ENCODE measurements around the gene FN3K.
A peak's percentile ranks its signal among the peaks of the same experiment; 100 is the strongest.
"Not testable (repeated sequence)": the region's sequence is repeated elsewhere in the genome, so short reads cannot be mapped to it uniquely, and the experiment has no call there.

The FN3K gene

GRCh38 chr17:82775001-82775823 is 39.8 kb downstream of the FN3K start:
- DNase-seq, result peak; percentile 43

- DNase-seq, result no peak
Measured at GRCh38 chr17:82776454-82776853, 41.0 kb downstream of the FN3K start.

DNA sequence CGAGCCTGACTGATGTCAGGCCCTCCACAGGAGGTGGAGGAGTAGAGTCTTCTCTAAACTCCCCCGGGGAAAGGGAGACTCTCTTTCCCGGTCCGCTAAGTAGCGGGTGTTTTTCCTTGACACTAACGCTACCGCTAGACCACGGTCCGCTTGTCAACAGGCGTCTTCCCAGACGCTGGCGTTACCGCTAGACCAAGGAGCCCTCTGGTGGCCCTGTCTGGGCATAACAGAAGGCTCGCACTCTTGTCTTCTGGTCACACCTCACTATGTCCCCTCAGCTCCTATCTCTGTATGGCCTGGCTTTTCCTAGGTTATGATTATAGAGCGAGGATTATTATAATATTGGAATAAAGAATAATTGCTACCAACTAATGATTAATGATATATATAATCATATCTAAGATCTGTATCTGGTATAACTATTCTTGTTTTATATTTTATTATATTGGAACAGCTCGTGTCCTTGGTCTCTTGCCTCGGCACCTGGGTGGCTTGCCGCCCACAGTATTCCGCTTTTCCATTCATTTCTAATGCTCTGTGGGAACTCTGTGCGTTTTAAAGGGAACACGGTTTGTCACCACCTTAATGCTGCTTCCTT is 42.5 kb downstream of the FN3K start:
- DNase-seq, result peak; percentile 19

DNA sequence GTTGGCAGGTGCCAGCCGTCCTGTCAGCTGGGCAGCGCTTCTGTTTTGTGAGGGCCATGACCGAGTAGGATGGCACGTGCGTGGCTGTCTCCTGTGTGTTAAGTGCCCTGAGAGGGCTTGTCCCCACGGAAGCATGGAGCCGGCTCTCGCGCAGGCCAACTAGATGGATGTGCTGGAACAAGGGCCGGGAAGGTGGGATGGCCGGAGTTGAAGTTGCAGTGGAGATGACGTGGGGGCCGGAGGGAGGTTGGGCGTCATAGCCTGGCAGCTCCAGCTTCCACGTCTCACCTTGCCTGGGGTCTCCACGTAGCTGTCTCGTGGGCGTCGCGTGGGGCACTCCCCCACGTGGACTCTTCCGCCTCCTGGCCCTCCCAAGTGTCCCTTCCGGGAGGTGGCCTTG is 44.1 kb downstream of the FN3K start:
- DNase-seq, result no peak

- no peak for DNase-seq
Measured at GRCh38 chr17:82780195-82780594, 44.8 kb downstream of the FN3K start.

- DNase-seq, result no peak
Measured at GRCh38 chr17:82780971-82781893, 45.8 kb downstream of the FN3K start.

- DNase-seq, result peak; percentile 83
Measured at GRCh38 chr17:82781894-82782274, 46.5 kb downstream of the FN3K start.

DNA sequence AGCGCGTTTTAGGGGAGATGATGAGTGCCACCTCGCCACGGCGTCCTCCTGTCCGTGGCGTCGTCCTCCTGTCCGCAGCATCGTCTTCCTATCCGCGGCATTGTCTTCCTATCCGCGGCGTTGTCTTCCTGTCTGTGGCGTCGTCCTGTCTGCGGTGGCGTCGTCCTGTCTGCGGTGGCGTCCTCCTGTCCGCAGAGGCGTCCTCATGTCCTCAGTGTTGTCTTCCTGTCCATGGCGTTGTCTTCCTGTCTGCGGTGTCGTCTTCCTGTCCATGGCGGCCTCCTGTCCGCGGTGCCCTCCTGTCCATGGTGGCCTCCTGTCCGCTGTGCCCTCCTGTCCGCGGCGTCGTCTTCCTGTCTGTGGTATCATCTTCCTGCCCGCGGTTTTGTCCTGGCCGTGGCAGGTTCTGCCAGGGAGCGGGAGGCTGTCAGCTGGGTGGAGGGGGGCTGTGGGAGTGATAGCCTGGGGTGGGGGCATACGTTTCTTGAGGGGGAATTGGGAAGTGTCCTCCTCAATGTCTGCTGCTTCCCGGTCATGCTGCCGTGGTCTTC is 47.3 kb downstream of the FN3K start:
- no peak for DNase-seq

DNA sequence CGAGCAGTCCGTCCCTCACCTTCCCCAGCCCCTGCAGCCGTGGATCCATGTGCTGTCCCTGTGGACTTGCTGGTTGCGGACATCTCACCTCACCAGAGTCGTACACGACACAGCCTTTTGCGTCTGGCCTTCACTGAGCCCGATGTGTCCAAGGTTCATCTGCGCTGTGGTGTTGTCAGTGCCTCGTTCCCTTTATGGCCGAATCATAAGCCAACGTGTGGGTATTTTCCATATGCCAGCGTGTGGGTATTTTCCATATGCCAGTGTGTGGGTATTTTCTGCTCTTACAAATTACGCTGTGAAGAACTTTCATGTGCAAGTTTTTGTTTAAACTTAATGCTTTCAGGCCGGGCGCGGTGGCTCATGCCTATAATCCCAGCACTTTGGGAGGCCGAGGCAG is 48.1 kb downstream of the FN3K start:
- no peak for DNase-seq

GRCh38 chr17:82785581-82785980 is 50.2 kb downstream of the FN3K start:
- DNase-seq, result not testable (repeated sequence)

DNA sequence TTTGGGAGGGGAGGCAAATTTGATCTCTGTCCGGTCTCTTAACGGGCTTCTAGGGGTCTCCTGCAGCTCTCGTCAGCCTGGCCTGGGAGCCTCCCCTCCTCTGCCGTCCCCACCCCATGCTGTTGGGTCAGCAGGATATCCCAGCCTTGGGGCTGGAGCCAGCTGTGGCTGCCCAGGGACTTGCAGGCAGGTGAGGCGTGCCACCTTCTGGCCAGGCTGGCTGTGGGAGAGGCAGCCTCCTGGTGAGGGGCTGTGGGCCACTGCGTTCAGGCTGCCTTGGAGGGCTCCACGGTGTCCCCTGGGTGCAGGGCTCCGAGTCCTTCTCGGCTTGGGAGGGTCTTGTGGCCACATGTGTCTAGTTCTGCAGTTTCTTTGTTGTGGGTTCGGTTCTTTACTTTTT is 51.0 kb downstream of the FN3K start:
- DNase-seq, result no peak

GRCh38 chr17:82787081-82787848 is 51.9 kb downstream of the FN3K start:
- no peak for DNase-seq

GRCh38 chr17:82788206-82789001 is 53.0 kb downstream of the FN3K start:
- no peak for DNase-seq

DNA sequence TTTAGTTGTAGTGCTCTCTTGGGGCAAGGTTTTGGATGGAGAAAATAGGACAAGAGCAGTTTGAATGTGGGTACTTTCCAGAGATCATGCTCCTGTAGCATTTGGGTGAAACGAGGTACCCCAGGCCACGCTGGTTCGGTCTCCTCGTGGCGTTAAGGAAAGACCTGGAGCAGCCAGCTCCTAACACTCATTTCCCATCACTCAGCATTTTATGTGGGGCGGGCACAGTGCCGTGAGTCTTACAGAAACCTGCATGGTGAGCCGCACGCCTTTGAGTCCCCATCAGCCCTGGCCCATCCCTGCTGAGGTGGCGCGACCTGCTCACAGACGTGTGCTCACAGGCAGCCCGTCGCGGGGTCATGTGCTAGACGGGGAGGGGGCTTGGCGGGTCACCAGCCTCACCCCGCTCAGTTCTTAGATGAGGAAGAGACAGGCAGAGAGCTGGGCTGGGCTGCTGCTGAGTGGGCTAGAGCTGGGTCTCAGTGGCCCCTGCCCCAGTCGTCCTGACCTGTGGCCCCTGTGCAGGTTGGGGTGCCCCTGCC is 53.7 kb downstream of the FN3K start:
- no peak for DNase-seq

GRCh38 chr17:82789806-82790205 is 54.4 kb downstream of the FN3K start:
- DNase-seq, result no peak

DNA sequence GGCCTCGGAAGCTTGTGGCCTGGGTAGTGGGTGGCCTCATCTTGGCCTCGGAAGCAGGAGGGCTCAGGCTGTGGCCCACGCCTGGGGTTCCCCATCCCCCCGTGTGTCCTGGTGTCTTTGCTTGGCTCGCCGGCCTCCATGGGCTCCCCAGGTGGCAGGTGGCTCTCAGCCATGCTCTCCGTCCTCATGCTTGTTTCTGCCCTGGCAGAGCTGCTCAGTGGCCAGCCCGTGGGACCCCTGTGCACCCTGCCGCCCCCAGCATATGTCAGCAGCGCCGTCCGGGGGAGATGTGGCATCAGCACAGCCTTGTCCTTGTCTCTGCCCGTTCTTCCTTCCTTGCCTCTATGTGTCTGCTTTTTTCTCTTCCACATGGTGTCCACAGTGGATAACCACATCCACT is 55.0 kb downstream of the FN3K start:
- no peak for DNase-seq

DNA sequence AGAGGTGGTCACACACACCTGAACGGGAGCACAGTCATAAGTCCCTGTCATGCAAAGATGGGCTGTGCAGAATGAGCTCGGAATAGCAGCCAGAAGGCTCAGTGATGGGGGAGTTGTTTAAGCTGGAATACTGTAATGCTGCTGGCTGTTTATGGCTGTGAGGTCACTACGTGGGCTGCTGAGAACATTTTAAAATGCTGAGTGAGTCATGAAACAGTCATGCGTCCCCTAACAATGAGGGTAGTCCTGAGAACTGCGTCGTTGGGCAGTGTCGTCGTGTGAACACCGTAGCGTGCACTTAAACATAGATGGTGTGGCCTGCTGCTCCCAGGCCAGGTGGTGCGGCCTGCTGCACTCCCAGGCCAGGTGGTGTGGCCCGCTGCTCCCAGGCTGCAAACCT is 56.1 kb downstream of the FN3K start:
- DNase-seq, result no peak

- no peak for DNase-seq
Measured at GRCh38 chr17:82793974-82794630, 58.7 kb downstream of the FN3K start.

- no peak for DNase-seq
Measured at GRCh38 chr17:82794781-82795482, 59.5 kb downstream of the FN3K start.

DNA sequence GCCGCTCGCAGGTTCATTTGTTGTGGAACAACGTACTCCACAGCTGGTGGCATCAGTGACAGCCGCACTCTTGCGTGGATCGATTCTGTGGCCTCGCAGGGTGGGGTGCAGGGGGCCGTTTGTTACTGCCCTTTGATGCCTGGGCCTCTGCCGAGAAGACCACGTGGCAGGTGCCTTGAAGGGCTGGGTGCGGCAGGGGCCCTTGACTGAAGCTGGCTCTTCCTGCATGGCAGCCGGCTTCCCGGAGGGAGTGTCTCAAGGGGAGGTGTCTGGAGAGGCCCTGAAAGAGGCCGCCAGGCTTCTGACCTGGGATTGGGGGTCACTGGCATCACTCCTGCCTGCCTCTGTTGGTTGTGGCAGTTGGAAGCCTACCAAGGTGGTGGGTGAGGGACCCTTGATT is 60.2 kb downstream of the FN3K start:
- DNase-seq, result no peak
